ENCODE results near the gene MGAT5.

GRCh38 chr2:134233728-134234136 lies 20.1 kb upstream of the MGAT5 start:
- TF ChIP-seq CTCF (IDR thresholded peaks at IDR 0.05) (no peak), POLR2A (IDR thresholded peaks at IDR 0.05; ENCODE audit: low read depth) (no peak), POLR2AphosphoS5 (IDR thresholded peaks at IDR 0.05) (no peak)
